Superior temporal gyrus (tissue), 1 donor: ENCODE measurements around the gene OR51E1.

ENCODE experiments used
- DNase-seq: peaks from one replicate; pipeline ENCODE4 v3.0.0-alpha.2; 2016; ENCODE audit errors: extremely low spot score

The OR51E1 gene

DNA sequence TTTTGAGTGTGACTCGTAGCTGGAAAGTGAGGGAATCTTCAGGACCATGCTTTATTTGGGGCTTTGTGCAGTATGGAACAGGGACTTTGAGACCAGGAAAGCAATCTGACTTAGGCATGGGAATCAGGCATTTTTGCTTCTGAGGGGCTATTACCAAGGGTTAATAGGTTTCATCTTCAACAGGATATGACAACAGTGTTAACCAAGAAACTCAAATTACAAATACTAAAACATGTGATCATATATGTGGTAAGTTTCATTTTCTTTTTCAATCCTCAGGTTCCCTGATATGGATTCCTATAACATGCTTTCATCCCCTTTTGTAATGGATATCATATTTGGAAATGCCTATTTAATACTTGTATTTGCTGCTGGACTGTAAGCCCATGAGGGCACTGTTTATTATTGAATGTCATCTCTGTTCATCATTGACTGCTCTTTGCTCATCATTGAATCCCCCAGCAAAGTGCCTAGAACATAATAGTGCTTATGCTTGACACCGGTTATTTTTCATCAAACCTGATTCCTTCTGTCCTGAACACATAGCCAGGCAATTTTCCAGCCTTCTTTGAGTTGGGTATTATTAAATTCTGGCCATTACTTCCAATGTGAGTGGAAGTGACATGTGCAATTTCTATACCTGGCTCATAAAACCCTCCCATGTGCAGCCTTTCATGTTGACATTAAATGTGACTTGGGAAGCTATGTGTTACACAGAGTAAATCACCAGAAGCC lies 11.0 kb downstream of the OR51E1 start:
- no peak for DNase-seq

- DNase-seq = no peak
Measured at GRCh38 chr11:4658629-4659445, 15.1 kb downstream of the OR51E1 start.

DNA sequence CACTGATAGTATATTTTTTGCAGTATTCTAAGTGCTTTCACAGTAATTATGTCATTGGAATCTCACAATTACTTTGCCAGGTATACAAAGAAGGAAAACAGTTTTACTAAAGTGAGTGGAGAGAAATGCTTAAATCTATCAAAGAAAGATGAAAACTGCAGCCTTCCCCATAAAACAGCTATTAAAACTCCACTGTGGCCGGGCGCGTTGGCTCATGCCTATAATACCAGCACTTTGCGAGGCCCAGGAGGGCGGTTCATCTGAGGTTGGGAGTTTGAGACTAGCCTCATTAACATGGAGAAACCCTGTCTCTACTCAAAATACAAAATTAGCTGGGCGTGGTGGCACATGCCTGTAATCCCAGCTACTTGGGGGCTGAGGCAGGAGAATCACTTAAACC lies 19.1 kb downstream of the OR51E1 start:
- no peak for DNase-seq

GRCh38 chr11:4664183-4664582 lies 20.4 kb downstream of the OR51E1 start:
- DNase-seq = no peak

DNA sequence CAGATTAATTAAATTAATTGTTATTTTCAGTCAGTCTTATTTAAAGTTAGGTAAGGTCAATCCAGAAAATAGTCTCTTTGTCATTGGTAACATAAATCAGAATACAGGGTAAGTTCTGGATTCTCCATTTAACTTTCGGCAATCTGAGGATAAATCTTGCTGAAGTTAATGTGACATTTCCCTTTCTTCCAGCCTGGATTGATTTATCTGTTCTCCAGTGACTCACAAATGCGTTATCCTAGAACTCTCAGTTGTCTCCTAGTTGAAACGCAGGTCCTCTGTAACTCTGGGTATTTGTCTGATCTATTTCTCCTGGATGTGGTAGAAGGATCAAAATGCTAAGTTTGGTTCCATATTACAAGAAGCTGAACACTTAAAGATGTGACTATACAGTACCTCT lies 21.0 kb downstream of the OR51E1 start:
- no peak for DNase-seq

GRCh38 chr11:4665424-4665823 lies 21.6 kb downstream of the OR51E1 start:
- DNase-seq = no peak

GRCh38 chr11:4671741-4672140 lies 28.0 kb downstream of the OR51E1 start:
- DNase-seq = no peak

DNA sequence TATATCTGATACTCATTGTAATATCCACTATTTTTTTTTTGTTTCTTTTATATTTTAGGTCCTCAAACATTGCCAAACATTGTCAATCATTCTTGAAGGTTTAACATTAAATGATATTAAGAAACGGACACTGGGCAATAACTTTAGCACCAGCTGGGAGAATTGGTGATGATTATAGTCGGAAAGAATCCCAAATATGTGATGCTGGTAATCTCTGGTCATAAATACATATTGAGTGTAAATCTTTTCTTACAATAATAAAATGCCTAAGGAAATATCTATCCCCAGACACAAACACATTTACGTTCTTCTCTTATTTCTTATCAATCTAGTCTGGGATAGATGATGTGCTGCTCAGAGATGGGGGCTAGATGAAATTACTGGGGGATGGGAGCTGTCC lies 28.7 kb downstream of the OR51E1 start:
- no peak for DNase-seq

DNA sequence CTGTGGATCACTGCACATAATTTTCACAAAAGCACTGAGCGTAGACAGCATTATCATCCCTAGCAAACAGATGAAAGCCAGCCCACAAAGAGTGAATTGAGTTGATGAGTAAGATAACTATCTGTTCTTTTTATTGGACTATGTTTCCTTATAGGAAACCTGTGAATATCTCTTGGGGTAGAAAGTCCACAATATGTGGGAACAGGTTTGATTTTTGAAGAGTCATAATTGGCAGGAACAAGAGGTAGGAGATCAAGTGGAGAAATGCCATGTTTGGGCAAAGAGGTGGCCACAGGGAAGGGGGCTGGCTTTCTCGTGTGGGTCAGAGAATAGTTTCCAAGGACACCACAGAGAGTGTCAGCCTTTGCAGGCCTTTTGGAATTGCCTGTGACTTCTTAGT lies 30.0 kb downstream of the OR51E1 start:
- no peak for DNase-seq

DNA sequence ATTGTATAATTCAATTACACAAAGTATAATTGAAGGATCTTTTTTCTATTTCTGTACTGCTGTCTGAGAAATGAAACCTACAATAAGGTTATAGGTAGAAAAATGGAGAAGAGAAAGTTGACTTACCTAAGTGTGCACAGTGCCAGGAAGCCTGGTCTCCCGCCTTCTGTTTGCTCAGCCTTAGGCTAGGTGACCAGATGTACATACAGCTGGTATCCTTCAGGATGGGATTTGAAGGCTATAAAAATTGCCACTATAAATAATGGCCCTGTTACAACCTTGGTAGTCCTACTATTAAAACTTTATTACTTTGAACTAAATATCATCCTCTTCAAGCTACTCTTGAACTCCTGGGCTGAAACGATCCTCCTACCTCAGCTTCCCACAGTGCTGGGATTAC lies 34.2 kb downstream of the OR51E1 start:
- DNase-seq = no peak

DNA sequence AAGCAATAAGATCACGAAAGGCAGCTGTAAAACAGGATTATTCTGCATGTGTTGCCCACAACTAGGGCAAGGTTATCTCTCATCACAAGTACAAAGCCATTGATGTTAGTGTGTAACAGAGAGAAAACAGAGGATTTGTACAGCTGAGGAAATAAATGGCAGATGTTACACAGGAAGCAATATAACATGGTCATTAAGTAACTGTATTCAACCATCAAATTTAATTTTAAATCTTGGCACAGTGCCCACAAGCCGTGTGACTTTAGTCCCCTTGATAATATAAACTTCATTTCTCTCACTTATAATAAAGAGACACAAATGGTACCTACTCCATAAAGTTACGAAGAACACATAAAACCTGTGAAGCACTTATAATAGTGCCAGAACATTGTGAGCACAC lies 36.6 kb downstream of the OR51E1 start:
- DNase-seq = no peak

DNA sequence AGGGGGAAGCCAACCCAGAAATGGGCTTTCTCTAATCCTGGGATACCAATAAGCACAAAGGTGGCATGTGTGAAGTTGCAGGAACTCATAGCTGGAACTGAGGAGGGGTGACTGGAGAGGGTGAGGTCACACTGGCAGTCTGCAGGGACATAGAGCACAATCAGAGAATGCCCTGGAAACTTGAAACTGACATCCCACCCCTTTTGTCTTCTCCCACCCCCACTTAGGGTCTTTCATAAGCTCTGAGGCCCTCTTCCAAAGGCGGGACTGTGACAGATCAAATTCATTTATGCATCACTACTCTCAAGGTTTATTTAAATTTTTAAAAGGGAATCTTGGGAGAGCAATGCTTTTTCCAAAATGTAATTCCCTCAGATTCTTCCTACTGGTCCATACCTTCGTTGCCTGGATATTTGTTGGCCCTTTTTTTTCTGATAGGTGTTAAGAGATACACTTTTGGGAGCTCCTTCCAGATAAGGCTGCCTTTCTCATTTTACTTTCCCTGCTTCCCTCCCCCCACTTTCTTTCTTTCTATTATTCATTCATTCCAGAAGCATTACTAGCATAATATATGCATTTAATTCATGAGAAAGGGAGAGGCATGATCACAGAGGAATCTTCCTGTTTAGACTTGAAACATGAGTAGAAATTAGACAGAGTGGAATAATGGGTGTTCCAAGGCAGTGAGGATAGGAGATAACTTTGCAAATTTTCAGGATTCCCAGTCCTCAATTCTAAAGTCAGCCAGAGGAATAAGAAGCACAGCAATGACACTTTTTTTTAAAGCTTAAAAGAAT lies 39.0 kb downstream of the OR51E1 start:
- no peak for DNase-seq

DNA sequence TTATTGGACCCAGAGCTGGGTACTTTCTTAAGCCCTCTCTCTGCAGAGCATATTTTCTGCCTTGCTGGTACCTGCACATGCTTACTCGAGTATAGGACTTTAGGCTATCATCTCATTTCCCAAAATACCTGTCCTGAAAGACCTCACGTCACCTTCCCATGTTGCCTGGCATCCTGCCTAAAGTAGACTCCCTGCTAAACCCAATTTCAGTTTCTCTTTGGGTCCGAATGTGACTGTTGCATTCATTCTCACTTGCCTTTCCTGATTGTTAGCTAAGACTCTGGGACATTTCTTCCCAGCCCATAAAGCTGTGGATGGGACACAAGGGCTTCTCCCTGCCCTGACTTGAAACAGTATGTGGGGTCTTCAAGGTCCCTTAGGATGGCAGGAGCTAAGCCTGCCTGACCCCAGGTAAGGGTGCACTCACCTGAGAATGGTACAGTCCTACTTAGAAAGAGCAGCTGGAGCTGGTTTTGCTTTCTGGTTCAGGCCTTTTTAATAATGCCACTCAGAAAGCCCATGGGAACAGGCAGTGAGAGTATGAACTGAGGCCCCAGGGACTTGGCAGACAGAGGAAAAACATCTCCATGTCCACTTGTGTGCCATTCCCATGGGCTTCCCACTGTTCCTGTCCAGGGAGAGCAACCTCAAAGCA lies 41.0 kb downstream of the OR51E1 start:
- no peak for DNase-seq

DNA sequence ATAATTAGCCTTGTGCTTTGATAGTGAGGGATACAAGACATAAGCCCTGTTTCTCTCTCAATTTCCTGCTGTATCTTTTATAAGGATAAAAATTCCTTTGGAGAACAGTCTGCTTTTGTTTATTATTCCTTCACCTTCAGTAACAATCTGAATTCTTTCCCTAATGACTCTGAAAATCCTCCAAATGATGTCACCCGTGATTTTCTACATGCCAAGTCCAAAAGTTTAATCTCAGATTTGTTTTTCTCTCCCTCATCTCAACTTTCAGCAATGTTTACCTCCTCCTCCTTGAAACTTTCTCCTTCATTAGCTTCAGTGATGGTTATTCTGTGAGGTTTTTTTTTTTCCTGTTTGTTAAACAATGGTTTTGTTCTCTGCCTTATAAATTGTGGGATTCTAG lies 51.7 kb downstream of the OR51E1 start:
- no peak for DNase-seq

DNA sequence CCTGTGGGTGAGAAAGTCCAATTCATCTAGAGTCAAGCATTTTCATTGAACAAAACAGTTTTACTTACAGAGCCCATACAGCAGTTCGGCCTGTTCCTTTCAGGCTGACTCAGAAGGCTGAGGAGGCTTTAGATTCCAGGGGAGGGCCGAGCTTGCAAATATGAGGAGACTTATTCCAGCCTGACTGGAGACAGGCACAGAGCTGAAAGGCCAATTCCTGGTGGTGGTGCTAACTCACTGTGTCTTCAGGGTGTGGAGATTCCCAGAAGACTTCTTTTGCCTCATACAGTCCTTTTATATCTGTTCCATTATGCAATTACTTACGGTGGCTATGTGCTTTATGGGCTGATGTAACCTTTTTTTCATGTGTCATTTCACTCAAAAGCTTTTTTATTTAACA lies 53.8 kb downstream of the OR51E1 start, which contains the start of gene OR51E2:
TSS of gene OR51E2 (minus strand) at position 269 of the 400 bp plus-strand sequence. CDS start 15,142 bp downstream, outside the sequence.
- no peak for DNase-seq

- DNase-seq = no peak
Measured at GRCh38 chr11:4699697-4700435, 56.1 kb downstream of the OR51E1 start.

GRCh38 chr11:4700436-4700820 lies 56.6 kb downstream of the OR51E1 start:
- DNase-seq = no peak

DNA sequence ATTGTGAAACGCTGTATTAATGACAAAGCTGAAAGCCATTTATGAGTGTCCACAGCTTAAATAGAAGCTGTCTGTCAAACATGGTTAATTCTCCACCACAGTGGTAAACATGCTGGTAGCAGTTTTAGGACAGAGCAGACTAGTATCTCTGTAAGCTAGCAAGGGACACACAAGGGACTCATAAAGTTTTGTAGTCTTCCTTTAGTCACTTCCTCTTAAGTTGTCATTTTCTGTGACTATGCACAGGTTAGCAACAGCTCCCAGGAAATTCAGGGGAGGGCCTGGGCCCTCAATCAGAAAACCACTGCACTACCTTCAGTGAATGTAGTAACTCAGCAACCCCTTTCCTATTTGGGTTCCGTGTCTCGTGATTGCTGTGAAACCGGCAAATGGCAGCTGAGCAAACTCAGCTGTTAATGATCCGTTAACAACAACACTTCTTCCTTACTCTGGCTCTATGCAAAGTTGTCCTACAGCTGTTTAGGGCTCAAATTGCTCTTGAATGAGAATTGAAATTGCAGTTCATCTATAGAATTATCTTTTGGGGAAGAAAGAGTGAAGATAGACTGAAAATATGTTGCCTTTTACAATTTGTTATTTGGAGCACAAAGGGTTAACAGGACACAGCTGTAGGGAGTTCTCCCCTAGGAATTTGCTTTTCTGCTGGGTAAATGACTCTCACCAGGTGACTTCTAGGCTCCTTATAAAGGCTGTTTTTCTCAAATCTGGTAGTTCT lies 60.4 kb downstream of the OR51E1 start, which contains the start of gene MMP26:
TSS of gene MMP26 (plus strand) at position 731 of the 736 bp plus-strand sequence.
- DNase-seq = no peak

GRCh38 chr11:4704790-4705334 lies 61.1 kb downstream of the OR51E1 start:
- DNase-seq = no peak
